MM.1S (cell line): ENCODE measurements around the gene OR2T10.
"Not testable (repeated sequence)": the region's sequence is repeated elsewhere in the genome, so short reads cannot be mapped to it uniquely, and the experiment has no call there.

Experiments
- DNase-seq: peaks from one replicate; pipeline ENCODE4 v3.0.0-alpha.2; 2015
- H2AFZ ChIP-seq: fragments of 300-600 bp; sonication (generic); 2 replicates; pipeline ENCODE4 v1.6.0; 2016; ENCODE audit warnings: antibody characterized with exemption, low read length
- H3F3A ChIP-seq: fragments of 300-600 bp; sonication (generic); 2 replicates; pipeline ENCODE4 v1.6.1; 2016; ENCODE audit warnings: mild to moderate bottlenecking, antibody characterized with exemption, low read length, moderate library complexity, mixed read lengths; ENCODE audit not compliant: insufficient read depth
- H3K27ac ChIP-seq: fragments of 300-600 bp; sonication (generic); 2 replicates; pipeline ENCODE4 v1.5.1; 2016; ENCODE audit warnings: mild to moderate bottlenecking, low read length
- H3K27me3 ChIP-seq: fragments of 300-600 bp; sonication (generic); replicated peaks from 2 replicates; pipeline ENCODE4 v1.6.0; 2016; ENCODE audit warnings: low read length; ENCODE audit not compliant: insufficient read depth
- H3K36me3 ChIP-seq: fragments of 300-600 bp; sonication (generic); replicated peaks from 2 replicates; pipeline ENCODE4 v1.6.1; 2016; ENCODE audit warnings: mild to moderate bottlenecking, low read length, mixed read lengths; ENCODE audit not compliant: insufficient read depth
- H3K4me1 ChIP-seq: fragments of 300-600 bp; sonication (generic); 2 replicates; pipeline ENCODE4 v1.6.1; 2016; ENCODE audit warnings: low read length, mixed read lengths
- H3K4me2 ChIP-seq: fragments of 300-600 bp; sonication (generic); 2 replicates; pipeline ENCODE4 v1.6.0; 2016; ENCODE audit warnings: low read depth, low read length
- H3K4me3 ChIP-seq: fragments of 300-600 bp; sonication (generic); 2 replicates; pipeline ENCODE4 v1.5.1; 2016; ENCODE audit warnings: low read length, mixed read lengths
- H3K79me2 ChIP-seq: fragments of 300-600 bp; sonication (generic); 2 replicates; pipeline ENCODE4 v1.6.1; 2016; ENCODE audit warnings: mixed run types, low read length, mixed read lengths
- H3K9ac ChIP-seq: fragments of 300-600 bp; sonication (generic); 2 replicates; pipeline ENCODE4 v1.6.1; 2016; ENCODE audit warnings: low read length, mixed read lengths
- H3K9me2 ChIP-seq: fragments of 300-600 bp; sonication (generic); replicated peaks from 2 replicates; pipeline ENCODE4 v1.6.1; 2016; ENCODE audit warnings: mild to moderate bottlenecking, low read length, mixed read lengths; ENCODE audit not compliant: insufficient read depth
- H3K9me3 ChIP-seq: fragments of 300-600 bp; sonication (generic); replicated peaks from 2 replicates; pipeline ENCODE4 v1.6.1; 2016; ENCODE audit warnings: mild to moderate bottlenecking, low read length, mixed read lengths; ENCODE audit not compliant: insufficient read depth
- H4K20me1 ChIP-seq: fragments of 300-600 bp; sonication (generic); 2 replicates; pipeline ENCODE4 v1.6.1; 2016; ENCODE audit warnings: mild to moderate bottlenecking, low read length, moderate library complexity, mixed read lengths; ENCODE audit not compliant: insufficient read depth
- EZH2 ChIP-seq: fragments of 300-600 bp; sonication (generic); optimal IDR thresholded peaks from 2 replicates; pipeline ENCODE3; 2017; ENCODE audit warnings: low read depth, mild to moderate bottlenecking, antibody characterized with exemption, low read length, mixed read lengths
- EZH2phosphoT487 ChIP-seq: fragments of 300-600 bp; sonication (generic); IDR thresholded peaks from 2 replicates; pipeline ENCODE4 v1.6.1; 2018; ENCODE audit warnings: antibody characterized with exemption, low read length
- TF ChIP-seq, protein P1 (sequence below): fragments of 300-600 bp; sonication (generic); IDR thresholded peaks from 2 replicates; pipeline ENCODE4 v1.5.1; 2016; ENCODE audit warnings: antibody characterized with exemption, low read length, mixed read lengths

Gene OR2T10

DNA sequence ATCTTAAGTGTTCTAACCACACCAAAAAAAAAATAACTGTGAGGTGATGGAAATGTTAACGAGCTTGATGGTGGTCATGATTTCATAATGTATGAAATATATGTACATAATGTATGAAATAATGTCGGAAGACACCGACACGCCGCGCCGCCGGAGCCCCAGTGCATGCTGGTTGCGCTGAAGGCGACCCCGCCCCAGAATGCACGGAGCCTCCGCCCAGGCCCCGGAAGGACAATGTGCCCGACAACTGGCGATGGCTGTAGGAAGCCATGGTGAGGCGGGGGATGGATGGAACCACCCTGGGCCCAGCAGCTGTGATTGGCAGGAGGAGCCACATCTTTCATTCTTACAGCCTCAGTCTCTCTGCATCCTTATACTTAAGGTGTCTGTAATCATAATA lies 7.4 kb downstream of the OR2T10 start:
- Histone ChIP-seq H3K4me1 (no peaks in the 10 kb centered on the region), H3K27me3 (no peaks in the 10 kb centered on the region), H3F3A (no peaks in the 10 kb centered on the region), H3K27ac (no peak overlapping the region), H3K79me2 (no peaks in the 10 kb centered on the region), H3K9me3 (no peaks in the 10 kb centered on the region), H3K4me3 (no peak overlapping the region), H3K36me3 (no peaks in the 10 kb centered on the region), H3K4me2 (no peak overlapping the region), H2AFZ (no peak overlapping the region), H3K9me2 (no peaks in the 10 kb centered on the region), H3K9ac (no peak overlapping the region), H4K20me1 (no peaks in the 10 kb centered on the region)
- DNase-seq = no peak
- no peak for TF ChIP-seq EZH2

DNA sequence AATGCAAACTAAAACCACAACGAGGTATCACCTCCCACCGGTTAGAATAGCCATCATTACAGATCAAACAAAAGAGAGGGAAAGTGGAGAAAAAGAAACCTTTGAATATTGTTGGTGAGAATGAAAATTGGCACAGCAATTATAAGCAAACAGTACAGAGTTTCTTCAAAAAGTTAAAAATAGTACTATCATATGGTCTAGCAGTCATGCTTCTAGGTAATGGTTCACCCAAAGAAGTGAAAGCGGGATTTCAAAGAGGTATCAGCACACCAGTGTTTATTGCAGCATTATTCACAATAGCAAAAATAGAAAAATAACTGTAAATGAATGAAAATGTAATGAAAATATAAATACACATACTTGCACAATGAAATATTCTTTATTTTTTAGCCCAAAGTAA lies 8.2 kb downstream of the OR2T10 start:
- Histone ChIP-seq H3K27ac (no peak overlapping the region), H3K79me2 (no peaks in the 10 kb centered on the region), H3K4me1 (no peaks in the 10 kb centered on the region), H2AFZ (no peak overlapping the region), H3K36me3 (no peaks in the 10 kb centered on the region), H3K9ac (no peak overlapping the region), H3K4me3 (no peak overlapping the region), H3K9me2 (no peaks in the 10 kb centered on the region), H3K27me3 (no peaks in the 10 kb centered on the region), H4K20me1 (no peaks in the 10 kb centered on the region), H3K4me2 (no peak overlapping the region), H3K9me3 (no peaks in the 10 kb centered on the region), H3F3A (no peaks in the 10 kb centered on the region)
- TF ChIP-seq EZH2 = no peak
- peak; percentile 6 for DNase-seq

DNA sequence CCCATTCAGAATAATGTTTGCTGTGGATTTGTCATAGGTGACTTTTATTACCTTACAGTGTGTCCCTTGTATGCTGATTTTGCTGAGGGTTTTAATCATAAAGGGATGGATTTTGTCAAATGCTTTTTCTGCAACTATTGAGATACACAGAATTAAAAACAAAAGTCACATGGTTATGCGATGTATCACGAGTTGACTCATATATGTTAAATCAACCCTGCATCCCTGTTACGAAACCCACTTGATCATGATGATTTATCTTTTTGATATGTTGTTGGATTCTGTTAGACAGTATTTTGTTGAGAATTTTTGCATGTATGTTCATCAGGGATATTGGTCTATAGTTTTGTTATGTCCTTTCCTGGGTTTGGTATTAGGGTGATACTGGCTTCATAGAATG lies 12.2 kb downstream of the OR2T10 start:
- no peaks in the 10 kb centered on the region for H3K9me3 ChIP-seq
- DNase-seq = no peak
- no peaks in the 10 kb centered on the region for H3K4me1 ChIP-seq

DNA sequence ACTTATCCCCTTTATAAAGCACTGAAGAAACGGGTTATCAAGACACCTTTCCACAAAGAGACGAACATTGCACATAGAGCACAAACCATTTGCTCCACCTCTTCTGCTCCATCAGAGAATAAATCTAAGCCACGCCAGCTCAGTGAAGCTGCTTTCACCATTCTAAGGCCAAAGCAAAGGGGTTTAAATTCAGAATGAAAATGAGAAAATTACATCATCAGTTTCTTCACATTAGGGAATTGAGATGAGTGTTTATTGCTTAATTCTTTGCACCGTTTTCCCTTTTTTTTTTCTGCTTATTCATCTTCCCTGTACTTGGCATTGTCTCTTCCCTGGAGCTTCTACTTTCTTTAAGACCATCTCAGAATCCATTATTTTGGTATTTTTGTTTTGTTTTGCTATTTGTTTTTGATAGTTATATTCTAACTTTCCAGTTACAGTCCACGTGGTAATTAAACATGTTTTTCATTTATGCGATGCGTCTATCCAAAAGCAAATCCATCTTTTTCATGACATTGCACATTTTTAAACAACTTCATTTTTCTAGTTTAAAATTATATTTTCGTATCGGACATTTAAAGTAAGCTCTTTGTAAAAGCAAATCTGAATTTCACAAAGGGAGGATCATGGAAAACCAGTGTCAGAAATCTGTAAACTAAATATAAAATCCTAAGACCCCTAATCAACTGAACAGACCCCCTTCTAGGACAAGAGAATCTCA lies 21.1 kb downstream of the OR2T10 start:
- no peaks in the 10 kb centered on the region for H3K79me2 ChIP-seq
- H3K36me3 ChIP-seq = no peaks in the 10 kb centered on the region
- no peaks in the 10 kb centered on the region for H4K20me1 ChIP-seq
- no peaks in the 10 kb centered on the region for H3K27me3 ChIP-seq
- H3K9me2 ChIP-seq = no peaks in the 10 kb centered on the region
- TF ChIP-seq, protein P1, sequence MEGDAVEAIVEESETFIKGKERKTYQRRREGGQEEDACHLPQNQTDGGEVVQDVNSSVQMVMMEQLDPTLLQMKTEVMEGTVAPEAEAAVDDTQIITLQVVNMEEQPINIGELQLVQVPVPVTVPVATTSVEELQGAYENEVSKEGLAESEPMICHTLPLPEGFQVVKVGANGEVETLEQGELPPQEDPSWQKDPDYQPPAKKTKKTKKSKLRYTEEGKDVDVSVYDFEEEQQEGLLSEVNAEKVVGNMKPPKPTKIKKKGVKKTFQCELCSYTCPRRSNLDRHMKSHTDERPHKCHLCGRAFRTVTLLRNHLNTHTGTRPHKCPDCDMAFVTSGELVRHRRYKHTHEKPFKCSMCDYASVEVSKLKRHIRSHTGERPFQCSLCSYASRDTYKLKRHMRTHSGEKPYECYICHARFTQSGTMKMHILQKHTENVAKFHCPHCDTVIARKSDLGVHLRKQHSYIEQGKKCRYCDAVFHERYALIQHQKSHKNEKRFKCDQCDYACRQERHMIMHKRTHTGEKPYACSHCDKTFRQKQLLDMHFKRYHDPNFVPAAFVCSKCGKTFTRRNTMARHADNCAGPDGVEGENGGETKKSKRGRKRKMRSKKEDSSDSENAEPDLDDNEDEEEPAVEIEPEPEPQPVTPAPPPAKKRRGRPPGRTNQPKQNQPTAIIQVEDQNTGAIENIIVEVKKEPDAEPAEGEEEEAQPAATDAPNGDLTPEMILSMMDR = no peak
- TF ChIP-seq EZH2phosphoT487 (no peak), EZH2 (no peak)
- H2AFZ ChIP-seq = no peak overlapping the region
- no peak overlapping the region for H3K4me3 ChIP-seq
- H3K9ac ChIP-seq = no peak overlapping the region
- DNase-seq = no peak
- no peaks in the 10 kb centered on the region for H3K4me1 ChIP-seq
- H3K27ac ChIP-seq = no peak overlapping the region
- H3K9me3 ChIP-seq = no peaks in the 10 kb centered on the region
- no peak overlapping the region for H3K4me2 ChIP-seq
- no peaks in the 10 kb centered on the region for H3F3A ChIP-seq

More for the DNA sequence above, 12.2 kb downstream of the OR2T10 start:
- no peaks in the 10 kb centered on the region for H3K27me3 ChIP-seq
- H3K4me2 ChIP-seq = no peak overlapping the region
- no peaks in the 10 kb centered on the region for H3K36me3 ChIP-seq
- no peaks in the 10 kb centered on the region for H4K20me1 ChIP-seq
- H3K4me3 ChIP-seq = no peak overlapping the region
- no peaks in the 10 kb centered on the region for H3K9me2 ChIP-seq
- H3K79me2 ChIP-seq = no peaks in the 10 kb centered on the region
- H3F3A ChIP-seq = no peaks in the 10 kb centered on the region
- H3K9ac ChIP-seq = no peak overlapping the region
- H2AFZ ChIP-seq = no peak overlapping the region
- TF ChIP-seq EZH2phosphoT487 = no peak
- TF ChIP-seq, protein P1 = no peak
- H3K27ac ChIP-seq = no peak overlapping the region

DNA sequence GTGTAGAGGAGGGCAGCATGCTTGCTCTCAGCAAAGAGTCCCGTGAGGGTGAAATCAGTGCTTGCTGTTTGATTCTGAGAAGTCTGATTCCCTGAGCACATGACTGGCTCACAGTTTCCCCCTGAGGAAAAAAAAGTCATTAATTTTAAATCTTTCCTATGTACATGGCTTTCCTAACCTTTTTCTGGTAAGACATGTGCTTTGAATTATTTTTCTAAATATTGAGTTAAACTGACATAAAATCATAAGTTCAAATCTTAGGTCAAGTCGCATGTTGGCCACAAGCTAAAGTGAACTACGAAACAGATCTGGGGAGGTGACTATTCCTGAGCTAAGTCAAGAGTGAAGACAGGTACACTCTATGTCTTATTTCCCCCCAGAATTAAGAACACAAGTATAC lies 22.8 kb downstream of the OR2T10 start, which contains the start of gene OR2T34:
OR2T34 (minus strand) TSS at position 101 of the 400 bp plus-strand sequence; CDS start at position 101, 0 bp downstream.
- H3K27me3 ChIP-seq, H3K9me3 ChIP-seq, H3K27ac ChIP-seq, H3K36me3 ChIP-seq, H3F3A ChIP-seq, H3K9me2 ChIP-seq, H3K4me3 ChIP-seq, H2AFZ ChIP-seq, H4K20me1 ChIP-seq, DNase-seq, H3K9ac ChIP-seq, H3K79me2 ChIP-seq, H3K4me2 ChIP-seq, H3K4me1 ChIP-seq: not testable (repeated sequence)

DNA sequence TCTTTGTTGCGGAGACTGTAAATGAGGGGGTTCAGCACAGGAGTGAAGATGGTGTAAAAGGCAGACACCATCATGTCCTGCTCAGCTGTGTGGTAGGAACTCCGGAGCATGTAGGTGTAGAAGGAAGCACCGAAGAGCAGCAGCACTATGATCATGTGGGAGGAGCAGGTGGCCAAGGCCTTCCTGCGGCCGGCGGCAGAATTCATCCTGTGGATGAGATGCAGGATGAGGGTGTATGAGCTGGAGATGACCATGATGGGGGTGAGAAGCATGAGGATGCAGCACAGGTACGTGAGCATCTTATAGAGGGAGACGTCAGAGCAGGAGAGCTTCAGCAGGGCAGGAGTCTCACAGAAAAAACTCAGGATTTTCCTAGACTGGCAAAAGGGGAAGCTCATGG lies 23.6 kb downstream of the OR2T10 start:
- H3K27me3 ChIP-seq = not testable (repeated sequence)

More for the DNA sequence above, 23.6 kb downstream of the OR2T10 start:
- H4K20me1 ChIP-seq, H3K79me2 ChIP-seq, H3K4me1 ChIP-seq, H3K9ac ChIP-seq, H3K9me3 ChIP-seq, H3K4me3 ChIP-seq, H3K27ac ChIP-seq, H3K4me2 ChIP-seq, H3K9me2 ChIP-seq, H3F3A ChIP-seq, H2AFZ ChIP-seq, H3K36me3 ChIP-seq, DNase-seq: not testable (repeated sequence)
